GM12873 (cell line): ENCODE data around the gene DOCK11.

ENCODE experiments used
- CTCF ChIP-seq: IDR thresholded peaks from 2 replicates; pipeline ENCODE4 v1.5.1; 2012; ENCODE audit warnings: low read depth, mild to moderate bottlenecking, moderate library complexity, low read length, control low read depth; ENCODE audit not compliant: insufficient read depth; ENCODE audit errors: missing control alignments

Gene DOCK11

DNA sequence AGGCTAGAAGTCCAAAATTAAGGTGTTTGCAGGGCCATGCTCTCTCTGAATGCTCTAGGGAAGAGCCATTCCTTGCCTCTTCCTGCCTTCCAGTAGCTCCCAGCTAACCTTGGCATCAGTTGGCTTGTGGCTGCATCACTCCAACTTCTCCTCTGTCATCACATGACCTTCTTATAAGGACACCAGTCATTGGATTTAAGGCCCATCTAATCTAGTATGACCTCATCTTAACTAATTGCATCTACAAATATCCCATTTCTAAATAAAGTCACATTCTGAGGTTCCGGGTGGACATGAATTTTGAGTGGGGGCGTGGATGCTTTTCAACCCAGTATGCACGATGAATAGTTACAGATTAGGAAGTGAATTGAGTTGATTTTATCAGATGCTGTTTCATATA lies 89.7 kb downstream of the DOCK11 start:
- TF ChIP-seq CTCF: no peak

DNA sequence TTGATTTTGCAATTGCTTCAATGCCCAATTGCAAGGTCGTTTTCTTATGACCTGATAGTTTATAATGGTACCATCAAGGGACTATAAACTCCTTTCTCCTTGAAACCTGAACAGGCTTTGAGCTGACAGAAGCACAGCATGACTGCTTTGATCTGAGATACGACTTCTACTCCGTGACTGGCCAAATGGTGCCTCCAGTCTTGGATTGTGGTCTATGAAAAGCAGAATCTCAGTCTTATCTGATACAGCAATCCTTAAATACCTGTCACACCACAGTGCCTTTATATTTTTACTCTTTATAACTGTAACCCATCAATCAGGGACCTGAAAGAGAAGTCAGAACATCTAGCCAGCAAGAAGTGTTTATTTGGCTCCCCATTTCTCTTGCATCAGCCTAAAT lies 93.1 kb downstream of the DOCK11 start:
- no peak for TF ChIP-seq CTCF

DNA sequence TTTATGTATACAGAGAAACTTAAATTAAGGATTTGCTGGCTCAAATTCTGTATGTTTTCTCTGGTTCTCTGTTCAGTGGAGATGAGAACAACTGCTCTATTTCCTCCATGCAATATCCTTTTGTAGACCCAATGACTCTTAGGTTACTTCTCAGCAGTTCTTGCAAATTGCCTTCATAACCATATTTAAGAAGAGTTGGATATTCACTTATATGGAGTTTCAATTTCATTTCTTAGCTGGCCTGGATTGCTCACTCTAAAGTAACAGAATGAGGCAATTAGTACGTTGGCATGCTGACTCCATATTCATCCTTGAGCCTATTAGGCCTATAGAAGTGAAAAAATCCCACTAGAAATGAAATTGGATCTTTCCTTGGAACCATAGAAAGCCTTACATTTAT lies 93.6 kb downstream of the DOCK11 start:
- TF ChIP-seq CTCF: no peak

DNA sequence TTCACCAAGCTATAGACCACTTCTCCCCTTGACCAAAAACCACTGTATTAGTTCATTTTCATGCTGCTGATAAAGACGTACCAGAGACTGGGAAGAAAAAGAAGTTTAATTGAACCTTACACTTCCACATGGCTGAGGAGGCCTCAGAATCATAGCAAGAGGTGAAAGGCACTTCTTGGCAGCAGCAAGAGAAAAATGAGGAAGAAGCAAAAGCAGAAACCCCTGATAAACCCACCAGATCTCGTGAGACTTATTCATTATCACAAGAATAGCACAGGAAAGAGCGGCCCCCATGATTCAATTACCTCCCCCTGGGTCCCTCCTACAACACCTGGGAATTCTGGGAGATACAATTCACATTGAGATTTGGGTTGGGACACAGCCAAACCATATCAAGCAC lies 97.8 kb downstream of the DOCK11 start:
- TF ChIP-seq CTCF: no peak

DNA sequence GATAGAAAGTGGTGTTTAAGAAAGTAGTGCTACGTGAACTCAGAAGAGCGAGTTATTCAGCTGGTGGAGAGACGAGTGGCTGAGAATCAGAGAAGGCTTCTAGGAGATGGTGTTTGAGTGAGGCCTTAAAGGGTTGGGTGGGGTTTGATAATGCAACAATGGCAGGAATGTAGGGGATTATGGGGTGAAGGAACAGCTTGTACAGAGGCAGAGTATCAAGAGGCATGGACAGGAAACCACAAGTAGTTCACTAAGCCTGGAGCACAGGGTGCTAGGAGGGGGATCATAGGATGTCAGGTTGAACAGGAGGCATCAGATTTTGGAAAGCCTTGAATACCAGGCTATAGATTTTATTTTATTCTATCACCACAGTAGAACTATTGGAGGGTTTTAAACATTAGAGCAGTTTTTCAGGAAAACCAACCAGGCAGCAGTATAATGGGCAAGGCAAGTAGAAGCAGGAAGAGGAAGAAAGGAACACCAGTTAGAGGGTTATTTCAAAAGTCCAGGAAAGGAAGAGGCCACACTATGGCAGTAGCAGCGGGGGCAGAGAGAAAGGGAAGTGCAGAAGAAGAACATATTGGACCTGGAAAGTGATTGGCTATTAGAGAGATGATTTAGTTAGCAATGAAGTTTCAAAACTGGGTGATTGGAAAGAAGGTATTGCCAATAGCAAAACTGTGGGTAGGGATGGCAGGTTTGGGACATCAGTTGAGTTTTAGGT lies 99.2 kb downstream of the DOCK11 start:
- no peak for TF ChIP-seq CTCF

GRCh38 chrX:118595501-118596042 lies 100.0 kb downstream of the DOCK11 start:
- no peak for TF ChIP-seq CTCF

- no peak for TF ChIP-seq CTCF
These were observed 100.8 kb downstream of the DOCK11 start for GRCh38 chrX:118596390-118596789.
